Measurements from ENCODE around the gene RHBDF2. TPM values are rescaled to one million over a fixed set of nuclear protein-coding genes. Genes with fewer than 3 reads are reported as not detected.

Gene RHBDF2
- total and polyA plus RNA-seq, 7 experiments from 2014 or later, result 2.9 to 119 (median 31.4) TPM

DNA sequence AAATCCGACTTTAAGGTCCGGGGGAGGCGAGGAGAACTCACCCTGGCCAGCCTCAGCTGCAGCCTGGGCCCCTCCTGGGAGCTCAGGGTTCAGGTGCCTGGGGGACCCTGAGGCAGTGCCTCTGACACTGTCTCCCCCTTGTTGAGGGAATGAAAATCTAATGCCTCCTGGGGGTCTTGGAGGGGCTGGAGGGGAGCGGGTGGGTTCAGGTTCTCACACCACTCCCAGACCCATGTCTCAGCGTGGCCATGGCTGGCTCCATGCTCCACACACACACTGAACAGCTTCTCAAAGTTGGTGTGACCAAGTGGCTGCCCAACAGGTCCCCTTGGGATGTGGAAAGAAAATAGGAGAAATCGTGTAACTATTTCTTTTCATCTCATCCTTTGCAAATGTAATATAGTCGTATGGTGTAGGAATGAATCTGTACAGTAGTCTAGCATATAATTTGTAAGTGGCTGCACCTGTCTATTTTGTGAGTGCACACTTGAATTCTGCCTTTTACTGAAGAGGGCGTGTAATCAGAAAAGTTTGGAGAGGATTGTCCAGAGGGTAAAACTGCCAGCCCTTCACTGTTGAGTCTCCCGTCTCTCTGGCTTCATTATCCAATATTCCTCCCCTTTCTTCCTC, 37.8 kb upstream of the RHBDF2 start:
- peaks cover 0 to 5% of the 10 kb centered on the region in 2 donors for H3K27me3 ChIP-seq (ENCODE audit: control insufficient read depth in 2 of 2, insufficient read depth in 2 of 2, low read length in 2 of 2)
- Mint-ChIP-seq H3K4me1 (peaks cover 0 to 12% (median 10%) of the 10 kb centered on the region in 7 donors), H3K36me3 (peaks cover 0 to 3% (median 0%) of the 10 kb centered on the region in 5 donors), H3K27ac (peak overlapping the region in 2 of 9 donors; percentile 19 to 21), H3K4me3 (peak overlapping the region; percentile 10 to 75 (median 55)), H3K9me3 (no peaks in the 10 kb centered on the region), H3K27me3 (peaks cover 22 to 76% (median 31%) of the 10 kb centered on the region in 5 donors)
- intact Hi-C loops (cut with micrococcal nuclease), result no loop called here
- H3K4me1 ChIP-seq (ENCODE audit: control insufficient read depth in 2 of 2, insufficient read depth in 2 of 2, low read length in 2 of 2), result no peaks in the 10 kb centered on the region
- no peak for ATAC-seq
- H3K27ac ChIP-seq (ENCODE audit: low read depth, low read length), result no peak overlapping the region
- CTCF ChIA-PET, result interaction anchor here (1.7 kb wide), 1 partner anchor 16 kb away, joined by 7 read pairs; no protein-coding TSS in a partner anchor
- POLR2A ChIA-PET, result interaction anchor here (1.1 kb wide), 1 partner anchor 18 kb away, joined by 8 read pairs; no protein-coding TSS in a partner anchor
- no peaks in the 10 kb centered on the region for H3K9me3 ChIP-seq (ENCODE audit: control insufficient read depth in 2 of 3, low read length in 3 of 3)
- no peaks in the 10 kb centered on the region for H3K36me3 ChIP-seq (ENCODE audit: control insufficient read depth in 2 of 3, insufficient read depth in 3 of 3, low read length in 3 of 3)
- no peak overlapping the region for H3K4me3 ChIP-seq (ENCODE audit: low read length)
- DNase-seq, result no peak

DNA sequence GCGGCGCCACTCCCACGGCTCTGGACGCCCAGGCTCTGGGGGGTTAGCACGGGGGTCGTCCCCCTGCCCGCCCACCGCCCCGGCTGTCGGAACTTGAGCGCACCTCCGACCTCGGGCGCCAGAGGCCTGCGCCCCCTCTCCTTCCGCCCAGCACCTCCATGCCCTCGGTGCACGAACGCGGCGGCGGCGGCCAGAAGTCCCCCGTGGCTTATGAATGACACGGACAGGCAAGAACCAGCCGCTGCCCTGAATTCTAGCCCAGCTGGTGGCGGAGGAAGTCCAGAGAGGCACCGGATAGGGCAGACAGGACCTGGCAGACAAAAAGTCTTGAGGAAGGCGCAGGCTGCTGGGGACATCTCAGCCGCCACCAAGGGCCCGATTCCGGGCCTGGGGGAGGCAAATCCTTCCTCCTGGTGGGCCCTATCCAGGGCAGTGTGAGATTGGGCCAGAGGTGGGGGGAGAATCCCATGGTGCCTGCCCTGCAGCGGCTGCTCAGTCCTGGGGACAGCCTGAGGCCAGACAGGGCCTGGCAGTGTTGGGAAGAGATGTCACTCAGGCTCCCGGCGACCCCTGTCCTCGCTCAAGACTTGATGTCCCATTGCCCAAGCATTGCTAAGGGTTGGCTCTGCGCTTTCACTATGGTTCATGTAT, 37.2 kb upstream of the RHBDF2 start:
- no peak overlapping the region for H3K4me3 ChIP-seq (ENCODE audit: low read length)
- CTCF ChIA-PET, result interaction anchor here (1.1 kb wide), 1 partner anchor 8 kb away, joined by 3 read pairs; no protein-coding TSS in a partner anchor

DNA sequence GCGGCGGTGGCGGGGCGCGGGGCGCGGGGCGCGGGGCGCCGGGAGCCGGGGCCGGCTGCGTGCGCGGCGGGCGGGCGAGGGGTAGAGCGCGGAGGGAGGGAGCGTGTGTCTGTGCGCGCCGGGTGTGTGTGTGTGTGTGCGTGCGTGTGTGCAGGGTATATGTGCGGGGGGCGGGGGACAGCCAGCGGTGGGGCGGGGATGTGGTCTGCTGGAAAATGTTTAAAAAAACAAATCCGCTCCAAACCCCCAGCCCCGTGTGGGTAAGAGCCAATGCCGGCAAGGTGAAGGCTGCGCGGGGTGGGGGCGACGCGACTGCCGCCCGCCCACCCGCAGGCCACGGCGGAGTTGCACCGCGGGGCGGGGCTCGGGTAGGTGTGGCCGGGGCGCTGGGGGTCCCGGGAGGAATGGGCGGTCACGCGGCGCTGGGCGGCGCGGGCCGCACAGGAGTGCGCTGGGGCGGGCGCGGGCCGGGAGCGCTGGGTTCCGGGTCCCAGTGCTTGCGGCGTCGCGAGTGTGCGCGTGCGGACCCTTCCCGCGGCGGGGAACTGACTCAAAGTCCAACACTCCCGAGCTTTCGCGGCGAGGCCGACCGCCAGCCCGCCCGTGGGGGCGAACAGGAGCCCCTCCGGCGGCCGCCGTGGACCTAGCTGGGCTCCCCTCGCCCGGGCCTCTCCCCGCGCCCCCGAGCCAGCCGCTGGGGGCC, 36.5 kb upstream of the RHBDF2 start, which contains the start of gene CYGB:
TSS of gene CYGB (minus strand) at position 132 of the 703 bp plus-strand sequence. CDS start 167 bp downstream, outside the sequence.
- Histone ChIP-seq H3K27me3 (ENCODE audit: control insufficient read depth in 2 of 2, insufficient read depth in 2 of 2, low read length in 2 of 2) (peaks cover 0 to 5% of the 10 kb centered on the region in 2 donors), H3K9me3 (ENCODE audit: control insufficient read depth in 2 of 3, low read length in 3 of 3) (no peaks in the 10 kb centered on the region), H3K36me3 (ENCODE audit: control insufficient read depth in 2 of 3, insufficient read depth in 3 of 3, low read length in 3 of 3) (no peaks in the 10 kb centered on the region), H3K27ac (ENCODE audit: low read depth, low read length) (no peak within 1 kb of the TSS), H3K4me1 (ENCODE audit: control insufficient read depth in 2 of 2, insufficient read depth in 2 of 2, low read length in 2 of 2) (no peaks in the 10 kb centered on the region), H3K4me3 (ENCODE audit: low read length) (no peak within 1 kb of the TSS)
- Mint-ChIP-seq H3K27me3 (peaks cover 22 to 70% (median 28%) of the 10 kb centered on the region in 5 donors), H3K4me1 (peaks cover 1 to 12% (median 10%) of the 10 kb centered on the region in 7 donors), H3K36me3 (peaks cover 0 to 3% (median 0%) of the 10 kb centered on the region in 5 donors), H3K4me3 (peak within 1 kb of the TSS in 8 of 10 donors; percentile 16 to 75 (median 56)), H3K9me3 (no peaks in the 10 kb centered on the region), H3K27ac (peak within 1 kb of the TSS in 1 of 9 donors; percentile 38)
- ATAC-seq, result peak; percentile 55
- intact Hi-C loops (cut with micrococcal nuclease), result no loop called here
- ChIA-PET CTCF (interaction anchor here (0.5 to 1.1 kb wide), 2 partner anchors 9 to 469 kb away, joined by 3 to 4 read pairs; no protein-coding TSS in a partner anchor), POLR2A (interaction anchor here (1.0 kb wide), 1 partner anchor 140 kb away, joined by 3 read pairs; no protein-coding TSS in a partner anchor)
- DNase-seq, result peak in 4 of 9 donors; percentile 21 to 35 (median 28)

More for the DNA sequence above, 37.2 kb upstream of the RHBDF2 start:
- H3K9me3 ChIP-seq (ENCODE audit: control insufficient read depth in 2 of 3, low read length in 3 of 3), result no peaks in the 10 kb centered on the region
- H3K36me3 Mint-ChIP-seq, result peaks cover 0 to 3% (median 0%) of the 10 kb centered on the region in 5 donors
- H3K9me3 Mint-ChIP-seq, result no peaks in the 10 kb centered on the region
- no peak overlapping the region for H3K27ac Mint-ChIP-seq
- no peak overlapping the region for H3K27ac ChIP-seq (ENCODE audit: low read depth, low read length)
- ATAC-seq (no peak), DNase-seq (no peak)
- peaks cover 0 to 12% (median 10%) of the 10 kb centered on the region in 7 donors for H3K4me1 Mint-ChIP-seq
- no peaks in the 10 kb centered on the region for H3K4me1 ChIP-seq (ENCODE audit: control insufficient read depth in 2 of 2, insufficient read depth in 2 of 2, low read length in 2 of 2)
- peaks cover 22 to 74% (median 30%) of the 10 kb centered on the region in 5 donors for H3K27me3 Mint-ChIP-seq
- H3K36me3 ChIP-seq (ENCODE audit: control insufficient read depth in 2 of 3, insufficient read depth in 3 of 3, low read length in 3 of 3), result no peaks in the 10 kb centered on the region
- POLR2A ChIA-PET, result interaction anchor here (1.0 kb wide), 1 partner anchor 141 kb away, joined by 3 read pairs; no protein-coding TSS in a partner anchor
- peak overlapping the region in 9 of 10 donors; percentile 10 to 75 (median 52) for H3K4me3 Mint-ChIP-seq
- peaks cover 0 to 5% of the 10 kb centered on the region in 2 donors for H3K27me3 ChIP-seq (ENCODE audit: control insufficient read depth in 2 of 2, insufficient read depth in 2 of 2, low read length in 2 of 2)
- intact Hi-C loops (cut with micrococcal nuclease), result no loop called here

DNA sequence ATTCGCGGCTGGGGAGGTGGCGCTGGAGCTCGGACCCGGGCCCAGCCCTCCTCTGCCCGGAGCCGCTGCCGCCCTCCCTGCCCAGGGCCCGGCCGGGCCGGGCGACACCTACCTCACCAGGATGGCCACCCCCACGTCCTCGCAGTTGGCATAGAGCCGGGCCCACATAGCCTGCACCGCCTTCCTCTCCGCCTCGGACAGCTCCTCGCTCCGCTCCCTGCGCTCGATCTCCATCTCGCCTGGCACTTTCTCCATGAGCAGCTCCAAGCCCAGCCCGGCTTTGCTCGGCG, 36.0 kb upstream of the RHBDF2 start:
- ATAC-seq (peak; percentile 17), DNase-seq (no peak)
- Histone ChIP-seq H3K27me3 (ENCODE audit: control insufficient read depth in 2 of 2, insufficient read depth in 2 of 2, low read length in 2 of 2) (peaks cover 0 to 5% of the 10 kb centered on the region in 2 donors), H3K4me3 (ENCODE audit: low read length) (no peak overlapping the region), H3K27ac (ENCODE audit: low read depth, low read length) (no peak overlapping the region), H3K9me3 (ENCODE audit: control insufficient read depth in 2 of 3, low read length in 3 of 3) (no peaks in the 10 kb centered on the region), H3K36me3 (ENCODE audit: control insufficient read depth in 2 of 3, insufficient read depth in 3 of 3, low read length in 3 of 3) (no peaks in the 10 kb centered on the region), H3K4me1 (ENCODE audit: control insufficient read depth in 2 of 2, insufficient read depth in 2 of 2, low read length in 2 of 2) (no peaks in the 10 kb centered on the region)
- POLR2A ChIA-PET, result interaction anchor here (0.6 kb wide), 1 partner anchor 302 kb away, joined by 3 read pairs; no protein-coding TSS in a partner anchor
- no peak overlapping the region for H3K27ac Mint-ChIP-seq
- peaks cover 19 to 65% (median 23%) of the 10 kb centered on the region in 5 donors for H3K27me3 Mint-ChIP-seq
- intact Hi-C loops (cut with micrococcal nuclease), result no loop called here
- CTCF ChIA-PET, result interaction anchor here (0.5 to 1.0 kb wide), 2 partner anchors 145 to 469 kb away, joined by 4 read pairs; no protein-coding TSS in a partner anchor
- H3K36me3 Mint-ChIP-seq, result peaks cover 0 to 3% (median 0%) of the 10 kb centered on the region in 5 donors
- peak overlapping the region in 4 of 10 donors; percentile 32 to 60 (median 56) for H3K4me3 Mint-ChIP-seq
- H3K9me3 Mint-ChIP-seq, result no peaks in the 10 kb centered on the region
- H3K4me1 Mint-ChIP-seq, result peaks cover 2 to 12% (median 10%) of the 10 kb centered on the region in 7 donors

DNA sequence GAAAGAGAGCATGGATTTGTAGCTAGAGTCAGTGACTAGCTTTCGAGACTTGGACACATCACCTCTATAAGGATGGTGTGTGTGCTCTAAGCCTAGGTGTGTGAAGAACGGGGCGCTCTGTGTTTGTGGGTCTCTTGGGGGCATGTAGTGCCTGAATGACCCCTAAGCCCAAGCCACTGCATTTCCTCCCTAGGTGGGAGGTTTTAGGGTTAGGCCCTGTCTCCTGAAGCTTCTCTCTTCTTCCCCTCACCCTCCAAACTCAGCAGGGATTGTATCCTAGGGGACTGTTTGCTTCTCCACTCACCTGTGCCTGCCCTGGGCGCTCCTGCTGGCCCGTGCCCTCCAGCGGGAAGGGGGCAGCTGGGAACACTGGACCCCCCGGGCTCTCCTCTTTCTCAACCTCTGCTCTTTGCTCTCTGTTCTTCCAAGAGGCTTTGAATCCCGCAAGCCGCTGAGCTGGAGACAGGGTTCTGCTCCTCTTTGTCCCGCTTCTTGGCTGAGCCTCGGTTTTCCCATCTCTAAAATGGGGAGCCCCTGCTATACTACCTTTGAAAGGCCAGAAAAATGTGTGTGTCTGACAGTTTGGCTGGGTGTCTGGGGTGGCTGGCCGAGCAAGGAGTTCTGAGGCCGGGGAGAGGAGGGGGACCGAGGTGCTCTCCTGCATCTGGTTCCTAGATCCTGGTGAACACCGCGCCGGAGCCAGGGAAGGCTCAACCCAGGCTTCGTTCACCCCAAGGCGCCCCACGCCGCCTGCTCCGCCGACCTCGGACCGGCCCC, 35.5 kb upstream of the RHBDF2 start:
- Histone ChIP-seq H3K9me3 (ENCODE audit: control insufficient read depth in 2 of 3, low read length in 3 of 3) (no peaks in the 10 kb centered on the region), H3K4me3 (ENCODE audit: low read length) (no peak overlapping the region), H3K4me1 (ENCODE audit: control insufficient read depth in 2 of 2, insufficient read depth in 2 of 2, low read length in 2 of 2) (no peaks in the 10 kb centered on the region), H3K36me3 (ENCODE audit: control insufficient read depth in 2 of 3, insufficient read depth in 3 of 3, low read length in 3 of 3) (no peaks in the 10 kb centered on the region), H3K27me3 (ENCODE audit: control insufficient read depth in 2 of 2, insufficient read depth in 2 of 2, low read length in 2 of 2) (peaks cover 0 to 5% of the 10 kb centered on the region in 2 donors), H3K27ac (ENCODE audit: low read depth, low read length) (no peak overlapping the region)
- Mint-ChIP-seq H3K9me3 (no peaks in the 10 kb centered on the region), H3K4me3 (peak overlapping the region in 6 of 10 donors; percentile 16 to 60 (median 37)), H3K36me3 (peaks cover 0 to 3% (median 0%) of the 10 kb centered on the region in 5 donors), H3K27ac (peak overlapping the region in 1 of 9 donors; percentile 38), H3K27me3 (peaks cover 14 to 61% (median 18%) of the 10 kb centered on the region in 5 donors), H3K4me1 (peaks cover 2 to 16% (median 14%) of the 10 kb centered on the region in 7 donors)
- CTCF ChIA-PET, result interaction anchor here (1.0 to 1.5 kb wide), 2 partner anchors 14 to 145 kb away, joined by 4 to 5 read pairs; no protein-coding TSS in a partner anchor
- no peak for ATAC-seq
- intact Hi-C loops (cut with micrococcal nuclease), result no loop called here
- POLR2A ChIA-PET, result interaction anchor here (0.6 kb wide), 1 partner anchor 301 kb away, joined by 3 read pairs; no protein-coding TSS in a partner anchor
- no peak for DNase-seq

Measured in naive thymus-derived CD4-positive, alpha-beta T cell (primary cell).